Thymus (tissue), 11 donors: ENCODE results near the gene SOX6. TPM values are rescaled to one million over a fixed set of nuclear protein-coding genes. Genes with fewer than 3 reads are reported as not detected.
"Not testable (repeated sequence)": the region's sequence is repeated elsewhere in the genome, so short reads cannot be mapped to it uniquely, and the experiment has no call there.

Experiments used
- DNase-seq, 9 donors: peaks; one replicate each; pipeline ENCODE4 v3.0.0-alpha.2; 2013; ENCODE audit warnings: low spot score in 9 of 9, low read depth in 6 of 9, missing footprints in 1 of 9
- H3K27ac ChIP-seq, 2 donors: one replicate each; pipeline ENCODE4 v1.5.1; 2013; ENCODE audit warnings: control low read depth in 1 of 2, low read depth in 1 of 2, low read length in 1 of 2, mild to moderate bottlenecking in 1 of 2, moderate library complexity in 1 of 2
- H3K27me3 ChIP-seq, 2 donors: one replicate each; pipeline ENCODE4 v1.5.1; 2013; ENCODE audit warnings: low read length in 1 of 2; ENCODE audit not compliant: control insufficient read depth in 2 of 2, insufficient read depth in 1 of 2
- H3K36me3 ChIP-seq, 2 donors: one replicate each; pipeline ENCODE4 v1.5.1; 2013; ENCODE audit warnings: low read length in 1 of 2, mild to moderate bottlenecking in 1 of 2, moderate library complexity in 1 of 2; ENCODE audit not compliant: control insufficient read depth in 2 of 2, insufficient read depth in 2 of 2
- H3K4me1 ChIP-seq, 2 donors: one replicate each; pipeline ENCODE4 v1.5.1; 2013; ENCODE audit warnings: low read length in 2 of 2; ENCODE audit not compliant: control insufficient read depth in 2 of 2, insufficient read depth in 2 of 2
- H3K4me3 ChIP-seq, 2 donors: one replicate each; pipeline ENCODE4 v1.5.1; 2013; ENCODE audit warnings: low read length in 2 of 2, control low read depth in 1 of 2, mild to moderate bottlenecking in 1 of 2
- H3K9me3 ChIP-seq, 2 donors: one replicate each; pipeline ENCODE4 v1.5.1; 2013; ENCODE audit warnings: low read length in 1 of 2, mild to moderate bottlenecking in 1 of 2; ENCODE audit not compliant: control insufficient read depth in 2 of 2, insufficient read depth in 1 of 2
- WGBS: extraction: QIAGEN DNeasy Blood & Tissue Kit; methylation state at CpG from one replicate; pipeline ENCODE4 v1.1.7; 2013; 5-methylcytosine and 5-hydroxymethylcytosine counted together
- polyA plus RNA-seq: library from polyadenylated mRNA; stranded (reverse); fragments of 200-250 nt; gene quantifications from one replicate; pipeline ENCODE4 v1.2.3, GENCODE V29; 2013
- total RNA-seq: library from RNA; stranded (reverse); fragments of 120-200 nt; gene quantifications from one replicate; pipeline ENCODE4 v1.2.4, GENCODE V29; 2013
- donor health status: healthy.

The SOX6 gene
- total and polyA plus RNA-seq, 2 donors = 1.2 to 3.0 TPM

- Histone ChIP-seq H3K9me3 (peaks cover 0 to 5% of the 10 kb centered on the region in 2 donors), H3K4me3 (no peak overlapping the region), H3K36me3 (no peaks in the 10 kb centered on the region), H3K4me1 (no peaks in the 10 kb centered on the region), H3K27ac (no peak overlapping the region), H3K27me3 (no peaks in the 10 kb centered on the region)
- WGBS = 93% methylated on average over 5 of the region's 5 CpGs
- no peak for DNase-seq
Observed at GRCh38 chr11:16070573-16070972, 285.8 kb downstream of the SOX6 start.

GRCh38 chr11:16067268-16067667, 289.1 kb downstream of the SOX6 start:
- not testable (repeated sequence) for H3K9me3 ChIP-seq, H3K27ac ChIP-seq, H3K36me3 ChIP-seq, H3K4me1 ChIP-seq, H3K4me3 ChIP-seq, H3K27me3 ChIP-seq, DNase-seq
- WGBS = 93% methylated on average over 3 of the region's 3 CpGs

- DNase-seq = no peak
- no peak overlapping the region for H3K4me3 ChIP-seq
- no peaks in the 10 kb centered on the region for H3K27me3 ChIP-seq
- H3K27ac ChIP-seq = no peak overlapping the region
- H3K9me3 ChIP-seq = no peaks in the 10 kb centered on the region
- H3K36me3 ChIP-seq = no peaks in the 10 kb centered on the region
- WGBS = 78% methylated on average over 1 of the region's 1 CpG
- no peaks in the 10 kb centered on the region for H3K4me1 ChIP-seq
Observed at GRCh38 chr11:16059332-16059731, 297.0 kb downstream of the SOX6 start.

GRCh38 chr11:16058671-16059070, 297.7 kb downstream of the SOX6 start:
- Histone ChIP-seq H3K27me3 (no peaks in the 10 kb centered on the region), H3K4me1 (no peaks in the 10 kb centered on the region), H3K27ac (no peak overlapping the region), H3K36me3 (no peaks in the 10 kb centered on the region), H3K4me3 (no peak overlapping the region), H3K9me3 (no peaks in the 10 kb centered on the region)
- DNase-seq = no peak

- 76% methylated on average over 1 of the region's 1 CpG for WGBS
- Histone ChIP-seq H3K4me3 (no peak overlapping the region), H3K27me3 (no peaks in the 10 kb centered on the region), H3K4me1 (no peaks in the 10 kb centered on the region), H3K9me3 (no peaks in the 10 kb centered on the region), H3K36me3 (no peaks in the 10 kb centered on the region), H3K27ac (no peak overlapping the region)
- DNase-seq = no peak
Observed at GRCh38 chr11:16052750-16053149, 303.6 kb downstream of the SOX6 start.

- Histone ChIP-seq H3K4me1 (no peaks in the 10 kb centered on the region), H3K27ac (no peak overlapping the region), H3K36me3 (no peaks in the 10 kb centered on the region), H3K4me3 (no peak overlapping the region), H3K9me3 (no peaks in the 10 kb centered on the region), H3K27me3 (no peaks in the 10 kb centered on the region)
- 91% methylated on average over 5 of the region's 5 CpGs for WGBS
- no peak for DNase-seq
Observed at GRCh38 chr11:16049611-16050010, 306.7 kb downstream of the SOX6 start.

- 93% methylated on average over 6 of the region's 6 CpGs for WGBS
- H3K9me3 ChIP-seq = no peaks in the 10 kb centered on the region
Observed at GRCh38 chr11:16047073-16047472, 309.3 kb downstream of the SOX6 start.

GRCh38 chr11:16043617-16044016, 312.7 kb downstream of the SOX6 start:
- Histone ChIP-seq H3K4me1 (no peaks in the 10 kb centered on the region), H3K4me3 (no peak overlapping the region), H3K9me3 (no peaks in the 10 kb centered on the region), H3K36me3 (no peaks in the 10 kb centered on the region), H3K27me3 (no peaks in the 10 kb centered on the region), H3K27ac (no peak overlapping the region)
- WGBS = 96% methylated on average over 2 of the region's 2 CpGs
- no peak for DNase-seq

More at GRCh38 chr11:16047073-16047472, 309.3 kb downstream of the SOX6 start:
- DNase-seq = no peak
- H3K36me3 ChIP-seq = no peaks in the 10 kb centered on the region
- no peaks in the 10 kb centered on the region for H3K27me3 ChIP-seq
- H3K4me3 ChIP-seq = no peak overlapping the region
- no peaks in the 10 kb centered on the region for H3K4me1 ChIP-seq
- no peak overlapping the region for H3K27ac ChIP-seq

GRCh38 chr11:16041207-16041606, 315.1 kb downstream of the SOX6 start:
- Histone ChIP-seq H3K9me3 (no peaks in the 10 kb centered on the region), H3K36me3 (no peaks in the 10 kb centered on the region), H3K4me3 (no peak overlapping the region), H3K27me3 (no peaks in the 10 kb centered on the region), H3K27ac (no peak overlapping the region), H3K4me1 (no peaks in the 10 kb centered on the region)
- DNase-seq = no peak
- WGBS = 93% methylated on average over 1 of the region's 1 CpG

GRCh38 chr11:16040151-16040550, 316.2 kb downstream of the SOX6 start:
- H3K27me3 ChIP-seq = no peaks in the 10 kb centered on the region
- no peaks in the 10 kb centered on the region for H3K9me3 ChIP-seq
- no peak overlapping the region for H3K27ac ChIP-seq
- DNase-seq = no peak
- H3K36me3 ChIP-seq = no peaks in the 10 kb centered on the region
- no peaks in the 10 kb centered on the region for H3K4me1 ChIP-seq
- no peak overlapping the region for H3K4me3 ChIP-seq
- WGBS = 98% methylated on average over 1 of the region's 1 CpG
